ENCODE data around the gene ATP5MC2.
"Not testable (repeated sequence)": the region's sequence is repeated elsewhere in the genome, so short reads cannot be mapped to it uniquely, and the experiment has no call there.

Gene ATP5MC2

GRCh38 chr12:53695152-53696145 is 19.6 kb upstream of the ATP5MC2 start:
- peak overlapping the region; percentile 25; the same call in 1 of the 2 replicates for H3K4me2 ChIP-seq

GRCh38 chr12:53694756-53695151 is 18.9 kb upstream of the ATP5MC2 start:
- Histone ChIP-seq H3K9me3 (peaks cover 6% of the 10 kb centered on the region), H3K27ac (no peak overlapping the region), H3K4me1 (no peaks in the 10 kb centered on the region), H3K36me3 (no peaks in the 10 kb centered on the region), H3K27me3 (peaks cover 79% of the 10 kb centered on the region), H3K9ac (no peak overlapping the region), H4K20me1 (peaks cover 41% of the 10 kb centered on the region), H3K4me2 (no peak overlapping the region), H3K4me3 (no peak overlapping the region)
- no peak for TF ChIP-seq Cebpa-rat (IDR thresholded peaks at IDR 0.05)

More at GRCh38 chr12:53695152-53696145, 19.6 kb upstream of the ATP5MC2 start:
- TF ChIP-seq Cebpa-rat (IDR thresholded peaks at IDR 0.05) = no peak
- Histone ChIP-seq H3K4me1 (no peaks in the 10 kb centered on the region), H3K4me3 (no peak overlapping the region), H3K36me3 (no peaks in the 10 kb centered on the region), H3K27ac (no peak overlapping the region), H3K27me3 (peaks cover 86% of the 10 kb centered on the region), H3K9me3 (peaks cover 6% of the 10 kb centered on the region), H3K9ac (no peak overlapping the region), H4K20me1 (peaks cover 41% of the 10 kb centered on the region)

- H3K9ac ChIP-seq = no peak overlapping the region
- H3K4me1 ChIP-seq = no peaks in the 10 kb centered on the region
- H4K20me1 ChIP-seq = no peaks in the 10 kb centered on the region
- no peak overlapping the region for H3K4me2 ChIP-seq
- no peak overlapping the region for H3K4me3 ChIP-seq
- H3K36me3 ChIP-seq = no peaks in the 10 kb centered on the region
- peaks cover 13% of the 10 kb centered on the region for H3K27me3 ChIP-seq
- peaks cover 6% of the 10 kb centered on the region for H3K9me3 ChIP-seq
- no peak overlapping the region for H3K27ac ChIP-seq
- TF ChIP-seq Cebpa-rat (IDR thresholded peaks at IDR 0.05) = no peak
Observed at GRCh38 chr12:53688134-53688533, 12.3 kb upstream of the ATP5MC2 start.

GRCh38 chr12:53686436-53686835 is 10.6 kb upstream of the ATP5MC2 start:
- Histone ChIP-seq H3K4me2 (no peak overlapping the region), H3K9ac (no peak overlapping the region), H4K20me1 (no peaks in the 10 kb centered on the region), H3K36me3 (no peaks in the 10 kb centered on the region), H3K4me3 (no peak overlapping the region), H3K4me1 (no peaks in the 10 kb centered on the region), H3K27ac (no peak overlapping the region), H3K9me3 (peaks cover 3% of the 10 kb centered on the region), H3K27me3 (no peaks in the 10 kb centered on the region)
- no peak for TF ChIP-seq Cebpa-rat (IDR thresholded peaks at IDR 0.05)

GRCh38 chr12:53684654-53685220 is 8.9 kb upstream of the ATP5MC2 start:
- no peaks in the 10 kb centered on the region for H3K36me3 ChIP-seq
- H3K4me3 ChIP-seq = no peak overlapping the region
- H3K4me2 ChIP-seq = no peak overlapping the region
- no peaks in the 10 kb centered on the region for H3K4me1 ChIP-seq
- no peaks in the 10 kb centered on the region for H3K9me3 ChIP-seq
- peaks cover under 1% of the 10 kb centered on the region; the same call in 1 of the 2 replicates for H3K27me3 ChIP-seq
- H3K9ac ChIP-seq = no peak overlapping the region
- TF ChIP-seq Cebpa-rat (IDR thresholded peaks at IDR 0.05) = no peak
- H3K27ac ChIP-seq = no peak overlapping the region
- H4K20me1 ChIP-seq = no peaks in the 10 kb centered on the region

GRCh38 chr12:53683983-53684382 is 8.1 kb upstream of the ATP5MC2 start:
- Histone ChIP-seq H3K9me3 (no peaks in the 10 kb centered on the region), H3K27ac (no peak overlapping the region)

GRCh38 chr12:53683494-53683893 is 7.6 kb upstream of the ATP5MC2 start:
- H3K4me1 ChIP-seq = no peaks in the 10 kb centered on the region
- H3K27me3 ChIP-seq = peaks cover 13% of the 10 kb centered on the region
- H3K4me2 ChIP-seq = no peak overlapping the region
- no peak overlapping the region for H3K4me3 ChIP-seq
- no peaks in the 10 kb centered on the region for H3K36me3 ChIP-seq
- no peak overlapping the region for H3K27ac ChIP-seq
- H3K9ac ChIP-seq = no peak overlapping the region
- no peaks in the 10 kb centered on the region for H4K20me1 ChIP-seq
- H3K9me3 ChIP-seq = no peaks in the 10 kb centered on the region
- TF ChIP-seq Cebpa-rat (IDR thresholded peaks at IDR 0.05) = no peak

More at GRCh38 chr12:53683983-53684382, 8.1 kb upstream of the ATP5MC2 start:
- no peak overlapping the region for H3K9ac ChIP-seq
- no peaks in the 10 kb centered on the region for H4K20me1 ChIP-seq
- H3K36me3 ChIP-seq = no peaks in the 10 kb centered on the region
- TF ChIP-seq Cebpa-rat (IDR thresholded peaks at IDR 0.05) = no peak
- no peak overlapping the region for H3K4me3 ChIP-seq
- H3K4me1 ChIP-seq = no peaks in the 10 kb centered on the region
- peaks cover 8% of the 10 kb centered on the region for H3K27me3 ChIP-seq
- no peak overlapping the region for H3K4me2 ChIP-seq

- H3K4me1 ChIP-seq = peaks cover 16% of the 10 kb centered on the region
- not testable (repeated sequence) for H3K4me3 ChIP-seq, H3K36me3 ChIP-seq, H3K9me3 ChIP-seq, H3K9ac ChIP-seq, H3K4me2 ChIP-seq, H4K20me1 ChIP-seq, H3K27ac ChIP-seq
- peaks cover 36% of the 10 kb centered on the region for H3K27me3 ChIP-seq
Observed at GRCh38 chr12:53680061-53680460, 4.2 kb upstream of the ATP5MC2 start.

GRCh38 chr12:53677800-53678148 is 1.9 kb upstream of the ATP5MC2 start:
- no peaks in the 10 kb centered on the region for H4K20me1 ChIP-seq
- H3K4me3 ChIP-seq = no peak overlapping the region
- H3K27ac ChIP-seq = no peak overlapping the region
- H3K4me2 ChIP-seq = no peak overlapping the region; the same call in 1 of the 2 replicates
- peaks cover 23% of the 10 kb centered on the region for H3K4me1 ChIP-seq
- H3K9me3 ChIP-seq = no peaks in the 10 kb centered on the region
- H3K27me3 ChIP-seq = peaks cover 36% of the 10 kb centered on the region
- H3K9ac ChIP-seq = no peak overlapping the region
- peaks cover 18% of the 10 kb centered on the region for H3K36me3 ChIP-seq
- TF ChIP-seq Cebpa-rat (IDR thresholded peaks at IDR 0.05) = no peak

Data from BLaER1 (cell line).